Testis (tissue), 3 donors: ENCODE data around the gene SDK2. TPM values are rescaled to one million over a fixed set of nuclear protein-coding genes. Genes with fewer than 3 reads are reported as not detected.

Source experiments
- DNase-seq: peaks from one replicate; pipeline ENCODE4 v3.0.0-alpha.2; 2019
- H3K27ac ChIP-seq, 2 donors: fragments of 200-600 bp; sonication (generic); one replicate each; pipeline ENCODE4 v1.5.1; 2019
- H3K27me3 ChIP-seq: fragments of 200-600 bp; sonication (generic); one replicate; pipeline ENCODE4 v1.5.1; 2019
- H3K36me3 ChIP-seq: fragments of 200-600 bp; sonication (generic); one replicate; pipeline ENCODE4 v1.5.1; 2017; ENCODE audit warnings: low read depth; ENCODE audit errors: missing control alignments
- H3K4me1 ChIP-seq: fragments of 200-600 bp; sonication (generic); one replicate; pipeline ENCODE4 v1.5.1; 2019
- H3K4me3 ChIP-seq, 2 donors: fragments of 200-600 bp; sonication (generic); one replicate each; pipeline ENCODE4 v1.5.1; 2017 to 2019
- H3K9me3 ChIP-seq: fragments of 200-600 bp; sonication (generic); one replicate; pipeline ENCODE4 v1.5.1; 2017
- POLR2A ChIP-seq: fragments of 450-650 bp; IDR thresholded peaks from one replicate; pipeline ENCODE4 v1.6.1; 2017; ENCODE audit warnings: antibody characterized with exemption, mild to moderate bottlenecking, moderate library complexity
- whole genome bisulfite sequencing, 2 donors: methylation state at CpG; one replicate each; pipeline ENCODE4 v1.1.5; 2018; 5-methylcytosine and 5-hydroxymethylcytosine counted together
- intact Hi-C: fragments of 100-400 bp; cut with DNase I; formaldehyde crosslinking; loops from one replicate; pipeline ENCODE4 v1.15.1; 2023; ENCODE audit warnings: low total_unique reads
- polyA plus RNA-seq: library from polyadenylated mRNA; stranded (reverse); fragments of 350-450 nt; fragmentation: Illumina TruSeq; extraction: RNeasy Lipid Tissue Mini Kit (QIAGEN cat#74804); gene quantifications from one replicate; pipeline ENCODE4 v1.2.3, GENCODE V29; 2014; ENCODE audit warnings: low read depth, low replicate concordance; ENCODE audit not compliant: insufficient read depth
- total RNA-seq, 2 donors: library from RNA; depleted of rRNA; stranded (reverse); fragments of >200 nt; gene quantifications; one replicate each; pipeline ENCODE4 v1.2.3, GENCODE V29; 2016
- TF ChIP-seq, protein P1 (sequence below), 3 experiments: fragments of 450-650 bp in 2 of 3; fragments of 200-600 bp in 1 of 3; sonication (generic) in 1 of 3; IDR thresholded peaks; one replicate each; pipeline ENCODE4 v1.5.1; 2016 to 2019; ENCODE audit warnings: antibody characterized with exemption in 3 of 3, mild to moderate bottlenecking in 2 of 3, moderate library complexity in 1 of 3

The SDK2 gene
- total and polyA plus RNA-seq, 3 donors from 2014 or later: 36.9 to 63.4 (median 55.4) TPM

DNA sequence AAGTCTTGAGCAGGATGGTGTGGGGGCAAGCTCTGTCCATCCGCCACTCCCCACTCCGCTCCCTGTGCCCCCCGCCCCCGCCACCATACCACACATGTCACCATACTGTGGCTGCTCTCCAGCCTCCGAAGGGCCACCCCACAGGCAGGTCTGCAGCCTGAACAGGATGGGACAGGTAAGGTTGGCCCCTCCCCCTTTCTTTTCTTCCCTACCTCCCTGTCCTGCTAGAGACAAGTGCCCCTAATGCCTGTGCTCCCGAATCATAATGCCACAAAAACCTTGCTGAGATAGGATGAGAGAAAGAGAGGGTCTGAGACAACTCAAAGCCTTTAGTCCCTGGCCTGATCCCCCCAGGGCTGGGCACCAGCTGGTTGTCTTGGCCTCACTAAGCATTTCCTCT, 84.7 kb downstream of the SDK2 start:
- peaks cover 5% of the 10 kb centered on the region for H3K4me1 ChIP-seq
- H3K27ac ChIP-seq: no peak overlapping the region
- H3K36me3 ChIP-seq: no peaks in the 10 kb centered on the region
- 59 to 66% methylated on average over 5 to 6 of the region's 6 CpGs for WGBS, 2 donors
- intact Hi-C loops: no loop called here
- H3K4me3 ChIP-seq: no peak overlapping the region
- no peaks in the 10 kb centered on the region for H3K9me3 ChIP-seq
- TF ChIP-seq, protein P1, sequence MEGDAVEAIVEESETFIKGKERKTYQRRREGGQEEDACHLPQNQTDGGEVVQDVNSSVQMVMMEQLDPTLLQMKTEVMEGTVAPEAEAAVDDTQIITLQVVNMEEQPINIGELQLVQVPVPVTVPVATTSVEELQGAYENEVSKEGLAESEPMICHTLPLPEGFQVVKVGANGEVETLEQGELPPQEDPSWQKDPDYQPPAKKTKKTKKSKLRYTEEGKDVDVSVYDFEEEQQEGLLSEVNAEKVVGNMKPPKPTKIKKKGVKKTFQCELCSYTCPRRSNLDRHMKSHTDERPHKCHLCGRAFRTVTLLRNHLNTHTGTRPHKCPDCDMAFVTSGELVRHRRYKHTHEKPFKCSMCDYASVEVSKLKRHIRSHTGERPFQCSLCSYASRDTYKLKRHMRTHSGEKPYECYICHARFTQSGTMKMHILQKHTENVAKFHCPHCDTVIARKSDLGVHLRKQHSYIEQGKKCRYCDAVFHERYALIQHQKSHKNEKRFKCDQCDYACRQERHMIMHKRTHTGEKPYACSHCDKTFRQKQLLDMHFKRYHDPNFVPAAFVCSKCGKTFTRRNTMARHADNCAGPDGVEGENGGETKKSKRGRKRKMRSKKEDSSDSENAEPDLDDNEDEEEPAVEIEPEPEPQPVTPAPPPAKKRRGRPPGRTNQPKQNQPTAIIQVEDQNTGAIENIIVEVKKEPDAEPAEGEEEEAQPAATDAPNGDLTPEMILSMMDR (IDR thresholded peaks at IDR 0.05): no peak
- no peak for TF ChIP-seq POLR2A
- no peak for DNase-seq
- H3K27me3 ChIP-seq: no peaks in the 10 kb centered on the region

DNA sequence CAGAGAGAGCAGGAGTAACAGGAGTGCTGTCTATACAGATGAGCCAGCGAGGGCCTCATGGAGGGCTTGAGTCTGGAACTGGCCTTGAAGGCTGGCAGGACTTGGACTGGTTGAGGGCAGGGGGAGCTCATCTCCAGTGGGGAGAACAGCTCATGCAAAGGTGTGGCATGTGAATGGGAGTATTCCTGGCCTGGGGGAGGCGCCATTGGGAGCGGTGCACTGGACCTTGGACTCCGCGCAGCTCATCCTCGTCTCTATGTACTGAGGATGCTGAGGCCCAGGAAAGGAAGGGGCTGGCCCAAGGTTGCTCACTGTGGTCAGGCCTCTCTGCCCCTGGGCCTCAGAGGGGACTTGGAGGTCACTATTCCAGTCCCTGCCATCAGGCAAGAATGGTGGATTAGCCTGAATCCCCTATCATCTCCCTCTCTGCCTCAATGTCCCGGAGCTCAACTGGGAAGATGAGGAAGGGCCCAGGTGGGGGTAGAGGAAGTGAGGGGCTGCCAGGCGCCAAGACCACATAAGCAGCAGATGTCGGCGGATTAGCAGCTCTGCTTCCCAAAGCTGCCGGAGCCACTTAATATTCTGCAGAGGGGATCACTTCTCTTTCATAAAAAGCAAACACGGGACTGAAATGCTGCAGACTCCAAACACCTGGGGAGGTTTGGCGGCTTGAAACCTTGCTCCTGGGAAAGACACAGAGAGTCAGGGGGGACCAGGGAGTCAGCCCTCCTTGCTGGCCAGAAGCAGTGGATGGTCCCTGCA, 88.9 kb downstream of the SDK2 start:
- TF ChIP-seq POLR2A: no peak
- TF ChIP-seq, protein P1 (IDR thresholded peaks at IDR 0.05): no peak
- WGBS, 2 donors: 81 to 89% methylated on average over 12 to 13 of the region's 13 CpGs
- Histone ChIP-seq H3K27me3 (no peaks in the 10 kb centered on the region), H3K4me1 (peaks cover 5% of the 10 kb centered on the region), H3K9me3 (no peaks in the 10 kb centered on the region), H3K36me3 (no peaks in the 10 kb centered on the region), H3K27ac (no peak overlapping the region), H3K4me3 (no peak overlapping the region)
- intact Hi-C loops: no loop called here
- no peak for DNase-seq

DNA sequence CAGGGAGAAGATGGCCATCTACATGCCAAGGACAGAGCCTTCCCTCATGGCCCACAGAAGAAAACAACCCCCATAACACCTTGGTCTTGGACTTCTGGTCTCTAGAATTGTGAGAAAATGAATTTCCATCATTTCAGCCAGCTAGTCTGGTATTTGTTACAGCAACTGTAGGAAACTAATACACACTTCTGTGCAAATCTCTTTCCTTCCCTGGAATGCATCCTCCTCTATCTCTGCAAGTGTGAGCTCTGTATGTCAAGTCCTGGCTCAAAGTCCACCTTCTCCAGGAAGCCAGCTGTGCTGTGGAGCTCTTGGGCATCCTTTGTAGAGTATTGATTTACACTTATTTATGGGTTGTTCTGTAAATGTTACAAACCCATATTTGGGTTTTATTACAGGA, 89.7 kb downstream of the SDK2 start:
- Histone ChIP-seq H3K4me3 (no peak overlapping the region), H3K36me3 (no peaks in the 10 kb centered on the region), H3K9me3 (no peaks in the 10 kb centered on the region), H3K4me1 (peaks cover 13% of the 10 kb centered on the region), H3K27me3 (no peaks in the 10 kb centered on the region), H3K27ac (no peak overlapping the region)
- no peak for DNase-seq
- no peak for TF ChIP-seq POLR2A
- TF ChIP-seq, protein P1 (IDR thresholded peaks at IDR 0.05): no peak
- intact Hi-C loops: no loop called here

DNA sequence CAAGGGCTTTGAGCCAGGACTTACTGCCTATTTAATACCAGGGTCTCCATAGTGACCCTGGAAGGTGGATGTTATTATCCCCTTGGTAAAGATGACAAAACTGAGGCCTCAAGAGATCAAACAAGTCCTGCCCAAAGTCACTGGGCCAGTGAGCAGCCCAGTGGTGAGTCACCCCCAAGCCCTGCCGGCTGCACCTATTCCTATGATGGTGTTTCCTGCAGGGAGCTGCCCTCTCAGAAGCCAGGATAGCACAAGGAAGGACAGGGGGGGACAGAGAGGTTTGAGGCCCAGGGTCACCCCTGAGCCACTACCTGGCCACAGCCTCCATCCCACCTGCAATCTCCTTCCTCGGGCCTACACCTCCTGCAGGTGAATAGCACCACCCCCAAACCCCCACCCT, 90.9 kb downstream of the SDK2 start:
- no peak overlapping the region for H3K27ac ChIP-seq
- DNase-seq: no peak
- intact Hi-C loops: no loop called here
- H3K4me3 ChIP-seq: no peak overlapping the region
- peaks cover 15% of the 10 kb centered on the region for H3K4me1 ChIP-seq
- H3K9me3 ChIP-seq: no peaks in the 10 kb centered on the region
- 84 to 100% methylated on average over 2 of the region's 2 CpGs for WGBS, 2 donors
- no peak for TF ChIP-seq POLR2A
- H3K27me3 ChIP-seq: no peaks in the 10 kb centered on the region
- H3K36me3 ChIP-seq: no peaks in the 10 kb centered on the region

DNA sequence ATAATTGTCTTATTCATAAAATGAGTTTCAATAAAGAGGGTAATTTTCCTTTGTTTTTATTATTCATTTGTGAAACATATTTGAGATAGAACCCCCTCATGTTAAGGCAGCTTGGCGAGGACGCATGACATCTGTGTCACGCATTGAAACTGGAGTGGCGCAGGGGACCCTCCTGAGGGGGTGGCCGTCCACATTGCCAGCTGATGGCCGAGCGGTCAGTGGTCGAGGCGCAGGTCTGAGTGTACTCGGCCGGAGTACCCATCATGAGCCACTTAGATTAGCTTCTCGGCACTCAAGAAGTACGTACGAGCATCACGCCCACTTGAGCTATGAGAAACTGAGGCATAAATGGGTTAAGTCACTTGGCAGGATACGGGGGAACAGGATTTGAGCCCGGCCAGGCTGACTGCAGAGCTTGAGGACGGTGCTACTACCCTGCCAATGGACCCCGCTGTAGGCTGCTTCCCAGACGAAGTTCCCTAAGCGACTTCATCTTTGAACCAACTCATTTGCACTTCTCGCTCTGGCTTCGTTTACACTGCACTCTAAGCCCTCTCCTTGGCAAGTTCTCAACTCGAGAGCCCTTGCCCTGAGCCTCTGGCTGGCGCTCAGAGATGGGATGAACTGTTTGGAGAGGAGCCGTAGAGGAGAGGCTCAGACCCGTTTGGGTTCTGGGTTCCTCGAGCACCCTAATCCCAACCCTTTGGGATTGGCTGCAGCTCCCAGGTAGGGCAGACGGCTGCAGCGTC, 91.8 kb downstream of the SDK2 start:
- no peak for DNase-seq
- 82 to 86% methylated on average over 25 to 30 of the region's 30 CpGs for WGBS, 2 donors
- Histone ChIP-seq H3K9me3 (no peaks in the 10 kb centered on the region), H3K27me3 (no peaks in the 10 kb centered on the region), H3K4me1 (peaks cover 19% of the 10 kb centered on the region), H3K27ac (no peak overlapping the region), H3K4me3 (no peak overlapping the region), H3K36me3 (no peaks in the 10 kb centered on the region)
- TF ChIP-seq, protein P1 (IDR thresholded peaks at IDR 0.05): no peak
- no peak for TF ChIP-seq POLR2A
- intact Hi-C loops: no loop called here
